Right forelimb (tissue), 1 donor: Measurements from ENCODE around the gene MCAT.

Experiments
- DNase-seq: peaks from one replicate; pipeline ENCODE4 v3.0.0-alpha.2; 2018

MCAT gene, protein sequence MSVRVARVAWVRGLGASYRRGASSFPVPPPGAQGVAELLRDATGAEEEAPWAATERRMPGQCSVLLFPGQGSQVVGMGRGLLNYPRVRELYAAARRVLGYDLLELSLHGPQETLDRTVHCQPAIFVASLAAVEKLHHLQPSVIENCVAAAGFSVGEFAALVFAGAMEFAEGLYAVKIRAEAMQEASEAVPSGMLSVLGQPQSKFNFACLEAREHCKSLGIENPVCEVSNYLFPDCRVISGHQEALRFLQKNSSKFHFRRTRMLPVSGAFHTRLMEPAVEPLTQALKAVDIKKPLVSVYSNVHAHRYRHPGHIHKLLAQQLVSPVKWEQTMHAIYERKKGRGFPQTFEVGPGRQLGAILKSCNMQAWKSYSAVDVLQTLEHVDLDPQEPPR

DNA sequence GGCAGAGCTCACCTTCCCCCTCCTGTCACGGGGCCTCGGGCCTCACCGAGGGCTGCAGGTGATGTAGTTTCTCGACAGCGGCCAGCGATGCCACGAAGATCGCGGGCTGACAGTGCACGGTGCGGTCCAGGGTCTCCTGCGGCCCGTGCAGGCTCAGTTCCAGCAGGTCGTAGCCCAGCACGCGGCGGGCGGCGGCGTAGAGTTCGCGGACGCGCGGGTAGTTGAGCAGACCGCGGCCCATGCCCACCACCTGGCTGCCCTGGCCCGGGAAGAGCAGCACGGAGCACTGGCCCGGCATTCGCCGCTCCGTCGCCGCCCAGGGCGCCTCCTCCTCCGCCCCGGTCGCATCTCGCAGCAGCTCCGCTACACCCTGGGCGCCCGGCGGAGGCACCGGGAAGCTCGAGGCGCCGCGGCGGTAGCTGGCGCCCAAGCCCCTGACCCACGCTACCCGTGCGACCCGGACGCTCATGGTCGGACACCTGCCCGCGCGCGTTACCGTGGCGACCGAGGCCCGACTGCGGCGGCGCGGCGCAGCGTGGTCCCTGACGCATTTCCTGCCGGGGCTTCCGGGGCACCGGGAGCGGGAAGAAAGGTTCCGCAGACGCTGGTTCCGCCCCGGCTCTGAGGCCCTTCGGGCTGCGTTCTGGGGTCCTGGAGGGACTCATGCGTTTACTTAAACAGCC, at the start of gene MCAT:
Gene MCAT, minus strand, starts transcription at position 519 of the 683 bp plus-strand sequence. Its CDS starts 50 bp downstream, at position 469.
- DNase-seq, result peak; percentile 91

DNA sequence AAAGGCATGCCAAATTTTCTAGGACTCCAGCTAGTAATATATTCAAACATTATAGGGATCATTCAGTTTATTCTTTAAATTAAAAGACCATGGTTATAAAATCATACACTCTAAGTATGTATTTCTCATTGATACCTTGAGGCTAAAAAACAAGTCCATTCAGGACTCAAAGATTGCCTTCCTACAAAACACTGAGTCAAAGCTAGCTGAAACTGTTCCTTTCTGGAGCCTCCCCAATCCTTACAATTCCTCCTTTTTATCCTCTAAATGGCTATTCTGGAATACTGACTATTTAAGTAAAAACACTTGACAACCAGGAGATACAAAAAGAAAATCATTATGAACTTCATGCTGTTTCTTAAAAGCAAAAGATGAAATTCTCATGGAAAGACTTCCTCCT, 48.6 kb upstream of the MCAT start:
- DNase-seq, result no peak

DNA sequence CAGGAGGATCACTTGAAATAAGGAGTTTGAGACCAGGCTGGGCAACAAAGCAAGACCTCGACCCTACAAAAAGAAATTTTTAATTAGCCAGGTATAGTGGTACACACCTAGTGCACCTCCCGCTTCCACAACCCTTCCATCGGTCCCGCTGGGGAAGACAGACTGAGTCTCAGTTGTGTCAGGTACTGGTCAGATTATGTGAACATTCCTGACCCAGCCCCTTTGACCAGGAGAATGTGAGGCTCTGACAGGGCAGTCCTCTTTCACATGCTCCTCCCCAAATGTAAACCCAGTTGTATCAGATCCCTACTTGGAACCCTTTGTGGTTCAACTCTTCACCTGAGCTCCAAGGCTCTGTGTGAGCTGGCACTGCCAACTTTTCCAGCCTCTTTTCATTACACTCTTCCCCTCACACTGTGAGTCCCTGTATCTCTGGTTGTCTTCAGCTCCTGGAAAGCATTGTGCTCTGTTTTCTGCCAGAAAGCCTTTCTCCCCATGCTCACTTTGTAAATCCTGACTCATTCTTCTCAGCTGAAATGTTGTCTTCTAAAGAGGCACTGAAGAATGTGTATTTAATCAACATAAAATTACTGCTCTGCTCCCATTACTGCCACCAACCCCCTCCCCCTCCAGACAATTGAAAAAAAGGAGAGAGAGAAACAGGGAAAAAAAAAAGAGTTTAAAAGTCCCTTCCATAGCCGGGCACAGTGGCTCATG, 45.8 kb upstream of the MCAT start:
- no peak for DNase-seq

DNA sequence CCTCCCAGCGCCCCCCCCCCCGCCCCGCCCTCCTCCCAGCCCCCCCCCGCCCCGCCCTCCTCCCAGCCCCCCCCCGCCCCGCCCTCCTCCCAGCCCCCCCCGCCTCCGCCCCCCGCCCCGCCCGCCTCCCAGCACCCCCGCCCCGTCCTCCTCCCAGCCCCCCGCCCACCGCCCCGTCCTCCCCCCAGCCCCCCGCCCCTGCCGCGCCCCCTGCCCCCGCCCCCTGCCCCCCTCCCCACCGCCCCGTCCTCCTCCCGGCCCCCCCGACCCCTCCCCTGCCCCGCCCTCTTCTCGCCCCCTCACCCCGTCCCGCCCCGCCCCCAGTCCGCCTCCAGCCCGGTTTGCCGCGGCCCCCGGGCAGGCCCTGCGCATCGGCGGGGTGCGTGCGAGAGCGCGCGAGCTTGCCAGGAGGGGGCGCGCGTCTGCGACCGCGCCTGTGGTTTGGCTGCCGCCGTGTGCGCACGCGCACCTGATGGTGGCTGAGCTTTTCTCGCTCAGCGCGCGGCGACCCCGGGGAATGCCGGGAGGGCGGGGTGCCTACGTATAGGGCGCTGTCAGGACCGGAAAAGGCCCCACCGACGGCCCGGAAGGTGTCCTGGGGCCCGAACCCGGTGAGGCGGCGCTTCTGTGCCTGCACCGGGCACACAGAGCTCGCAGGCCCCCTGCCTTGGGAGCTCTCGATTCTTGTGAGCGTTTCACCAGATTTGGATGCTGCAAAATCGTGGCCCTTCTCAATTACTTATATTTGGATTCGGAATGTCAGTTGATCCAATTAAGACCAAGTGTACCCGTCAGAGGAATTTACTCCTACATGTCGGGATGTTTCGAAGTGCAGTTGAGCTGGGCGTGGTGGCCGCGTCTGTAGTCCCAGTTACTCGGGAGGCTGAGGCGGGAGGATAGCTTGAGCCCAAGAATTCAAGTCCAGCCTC, 44.2 kb upstream of the MCAT start:
- peak; percentile 98 for DNase-seq

DNA sequence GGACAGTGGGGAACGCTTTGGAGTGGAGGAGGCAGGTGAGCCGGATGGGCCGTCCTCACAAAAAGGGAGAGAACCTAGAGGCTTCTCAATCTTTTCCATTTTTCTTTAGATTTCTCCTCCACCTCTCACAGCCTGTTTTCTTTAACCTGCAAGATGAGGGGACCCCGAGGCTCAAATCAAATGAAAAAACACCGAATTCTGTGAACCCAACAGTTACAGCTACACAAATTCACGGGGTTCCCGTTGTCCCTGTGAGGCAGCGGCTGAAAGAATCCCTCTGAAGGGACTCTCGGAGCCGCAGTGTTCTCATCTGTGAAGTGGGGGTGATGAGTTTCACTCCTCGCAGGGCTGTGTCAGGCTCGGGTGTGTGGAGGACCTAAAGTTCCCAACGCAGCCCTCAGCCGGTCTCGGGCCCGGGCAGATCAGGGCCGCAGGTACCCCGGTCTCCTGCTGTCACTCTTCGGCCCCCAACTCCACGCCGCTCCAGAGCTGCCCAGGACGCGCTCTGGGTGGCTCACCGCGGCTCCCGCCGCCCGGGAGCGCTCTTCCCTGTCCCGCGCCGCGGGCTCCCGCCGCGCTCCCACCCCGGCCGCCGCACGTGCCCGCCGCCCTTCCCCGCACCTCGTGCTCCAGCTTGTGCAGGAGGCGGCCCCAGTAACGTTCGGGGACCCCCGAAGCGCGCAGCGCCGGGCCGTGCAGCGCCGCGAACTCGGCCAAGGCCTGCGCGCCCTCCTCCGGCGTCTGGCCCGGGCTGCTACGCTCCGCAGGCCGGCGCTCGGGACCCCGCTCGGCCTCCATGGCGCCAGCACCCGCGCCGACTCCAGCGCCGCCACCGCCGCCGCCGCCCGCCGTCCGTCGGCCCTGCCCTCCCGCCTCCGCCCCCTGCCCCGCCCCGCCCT, 43.3 kb upstream of the MCAT start, which contains the start of gene TTLL12:
Gene TTLL12, minus strand, starts transcription at position 863 of the 899 bp plus-strand sequence. Its CDS starts 65 bp downstream, at position 798.
- DNase-seq, result peak; percentile 80

DNA sequence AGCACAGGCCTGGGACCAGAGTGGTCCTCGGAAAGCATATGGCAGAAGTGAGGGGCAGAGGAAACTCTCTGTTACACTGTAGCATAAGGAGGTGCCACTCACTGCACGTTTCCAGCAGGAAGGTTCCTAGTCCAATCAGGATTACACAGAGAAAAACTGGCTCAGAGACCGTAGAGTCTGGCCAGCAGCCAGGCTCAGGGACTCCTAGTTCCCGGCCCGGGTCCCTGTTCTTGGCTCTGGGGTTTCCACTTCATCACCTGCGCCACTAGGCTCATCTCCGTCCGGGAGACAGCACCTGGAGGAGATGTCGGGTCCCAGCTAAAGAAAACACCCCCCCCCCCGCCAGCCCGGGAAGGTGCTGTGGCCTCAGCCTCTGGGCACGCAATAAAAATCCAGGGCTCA, 42.7 kb upstream of the MCAT start:
- peak; percentile 66 for DNase-seq

DNA sequence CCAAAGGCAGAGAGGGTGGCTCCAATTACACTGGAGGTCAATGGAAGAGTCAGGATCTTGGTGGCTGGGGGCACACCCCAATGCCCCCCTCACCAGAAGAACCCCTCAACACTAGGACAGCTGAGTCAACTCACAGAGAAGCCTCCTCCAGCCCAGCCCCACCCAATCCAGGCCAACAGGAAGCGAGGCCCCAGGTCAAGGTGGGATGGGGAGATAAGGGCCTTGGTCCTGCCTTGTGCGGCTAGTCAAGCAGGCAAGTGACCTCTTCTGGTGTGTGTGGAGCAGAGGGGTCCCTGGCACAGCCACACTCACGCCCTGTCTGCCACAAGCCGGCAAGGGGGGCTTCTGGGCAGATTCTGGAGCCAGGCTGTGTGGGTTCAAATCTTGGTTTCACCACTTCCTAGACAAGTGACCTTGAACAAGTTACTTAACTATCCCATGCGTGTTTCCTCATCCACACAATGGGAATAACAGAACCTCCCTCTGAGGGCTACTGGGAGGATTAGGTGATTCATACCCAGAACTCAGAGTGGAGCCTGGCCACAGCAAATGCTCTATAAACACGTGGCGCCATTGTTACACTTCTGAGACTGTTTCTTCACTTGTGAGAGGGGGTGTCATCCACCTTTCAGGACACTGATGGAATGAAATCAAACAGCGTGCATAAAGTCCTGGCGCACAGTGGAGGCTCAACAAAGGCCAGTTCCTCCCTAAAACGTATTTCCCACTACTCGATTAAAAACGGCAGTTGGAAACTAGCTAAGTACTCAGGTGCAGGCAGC, 40.5 kb upstream of the MCAT start:
- DNase-seq, result no peak

DNA sequence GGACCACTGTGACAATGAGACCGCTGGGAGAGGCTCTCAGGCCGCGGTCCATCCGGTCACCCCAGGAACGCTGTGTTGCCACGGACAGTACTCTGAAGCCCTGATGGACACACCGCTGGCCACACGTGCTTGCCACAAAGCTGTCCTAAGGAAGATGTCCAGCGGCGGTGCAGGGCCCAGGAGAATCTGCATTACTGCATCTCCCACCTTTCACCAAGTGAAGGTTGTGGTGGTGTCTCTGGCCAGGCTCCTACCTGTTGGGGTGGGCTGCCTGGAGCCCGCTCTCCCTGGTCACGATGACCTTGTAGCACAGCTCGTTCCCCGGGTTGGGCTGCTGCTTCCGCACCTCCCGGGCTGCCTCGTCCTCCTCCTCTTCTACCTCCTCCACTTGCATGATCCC, 39.5 kb upstream of the MCAT start:
- DNase-seq, result no peak

DNA sequence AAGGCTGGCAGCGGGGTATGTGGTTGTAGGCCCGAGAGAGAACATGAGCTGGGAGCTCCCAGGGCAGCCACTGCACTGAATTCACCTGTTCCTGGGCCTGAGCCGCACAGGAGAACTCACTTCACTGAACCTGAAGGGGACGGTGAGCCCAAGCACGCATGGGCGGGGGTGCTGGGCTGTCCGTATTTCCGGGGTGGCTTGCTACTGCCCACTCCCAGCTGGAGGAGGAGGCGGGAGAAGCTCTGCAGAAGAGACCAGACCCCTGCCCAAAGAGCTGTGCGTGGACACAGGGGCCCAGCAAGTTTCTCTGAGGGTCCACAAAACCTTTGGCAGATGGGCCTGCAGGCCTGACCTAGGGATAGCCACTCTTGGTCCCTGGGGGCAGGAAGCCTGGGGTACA, 38.9 kb upstream of the MCAT start:
- DNase-seq, result no peak

DNA sequence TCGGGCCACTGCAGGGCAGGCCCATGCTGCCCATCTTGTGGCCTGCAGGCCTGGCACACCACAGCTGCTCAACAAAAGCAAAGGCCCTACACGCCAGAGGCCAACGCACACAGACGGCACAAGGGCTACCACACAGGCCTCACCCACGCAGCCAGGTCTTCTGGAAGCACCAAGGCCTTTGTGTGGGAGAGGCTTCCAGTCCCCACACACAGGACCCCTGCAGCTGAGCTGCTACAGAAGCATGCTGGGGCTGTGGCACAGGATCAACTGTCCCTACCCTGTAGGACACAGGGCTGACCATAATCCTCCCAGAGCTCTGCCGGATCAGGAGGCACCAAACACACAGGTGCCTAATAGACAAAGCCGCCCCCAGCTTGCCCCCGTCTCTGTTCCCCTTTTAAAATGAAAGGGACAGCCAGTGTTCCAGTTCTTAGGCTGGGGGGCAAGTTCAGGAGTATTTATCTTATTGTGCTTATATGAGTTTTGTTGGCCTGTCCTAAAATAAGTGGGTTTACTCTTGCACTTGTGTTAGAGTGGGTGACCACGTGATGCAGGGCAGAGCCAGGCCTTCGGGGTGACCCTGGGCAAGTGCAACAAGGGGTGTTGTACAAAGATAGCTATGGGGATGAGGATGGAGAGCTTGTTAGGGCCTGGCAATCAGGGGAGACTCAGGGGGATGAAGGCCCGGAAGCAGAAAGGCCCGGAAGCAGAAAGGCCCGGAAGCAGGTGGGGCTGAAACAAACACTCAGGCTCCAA, 38.3 kb upstream of the MCAT start:
- DNase-seq, result no peak

DNA sequence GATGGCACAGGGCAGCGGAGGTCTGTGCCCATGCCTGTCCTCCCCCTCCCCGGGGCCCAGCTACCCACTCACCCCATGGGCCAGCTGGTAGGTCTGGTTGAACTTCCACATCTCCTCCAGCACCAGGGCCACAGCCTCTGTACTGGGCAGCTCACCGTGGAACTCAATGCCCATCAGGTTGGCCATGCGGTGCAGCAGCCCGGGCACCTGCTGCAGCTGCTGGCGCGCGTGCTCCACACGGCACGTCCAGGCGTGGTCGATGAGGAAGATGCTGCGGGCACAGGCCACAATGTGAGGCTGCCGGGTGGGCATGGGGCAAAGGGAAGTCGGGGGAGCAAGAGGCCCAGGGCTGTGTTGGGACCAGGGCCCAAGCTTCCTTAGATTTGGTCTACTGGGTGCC, 37.5 kb upstream of the MCAT start:
- no peak for DNase-seq

DNA sequence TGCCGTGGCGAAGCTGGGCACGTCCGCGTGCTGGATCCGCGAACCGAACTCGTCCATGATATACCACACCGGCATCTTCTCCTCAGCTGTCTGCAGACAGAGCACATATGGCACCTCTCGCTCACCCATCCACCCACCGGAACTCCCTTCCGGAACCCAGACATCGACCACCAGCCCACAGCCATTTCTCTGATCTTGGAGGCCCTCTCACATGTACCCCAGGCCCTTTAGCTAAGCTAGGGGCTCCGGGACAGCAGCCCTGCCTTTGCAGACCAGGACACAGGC, 36.7 kb upstream of the MCAT start:
- no peak for DNase-seq

DNA sequence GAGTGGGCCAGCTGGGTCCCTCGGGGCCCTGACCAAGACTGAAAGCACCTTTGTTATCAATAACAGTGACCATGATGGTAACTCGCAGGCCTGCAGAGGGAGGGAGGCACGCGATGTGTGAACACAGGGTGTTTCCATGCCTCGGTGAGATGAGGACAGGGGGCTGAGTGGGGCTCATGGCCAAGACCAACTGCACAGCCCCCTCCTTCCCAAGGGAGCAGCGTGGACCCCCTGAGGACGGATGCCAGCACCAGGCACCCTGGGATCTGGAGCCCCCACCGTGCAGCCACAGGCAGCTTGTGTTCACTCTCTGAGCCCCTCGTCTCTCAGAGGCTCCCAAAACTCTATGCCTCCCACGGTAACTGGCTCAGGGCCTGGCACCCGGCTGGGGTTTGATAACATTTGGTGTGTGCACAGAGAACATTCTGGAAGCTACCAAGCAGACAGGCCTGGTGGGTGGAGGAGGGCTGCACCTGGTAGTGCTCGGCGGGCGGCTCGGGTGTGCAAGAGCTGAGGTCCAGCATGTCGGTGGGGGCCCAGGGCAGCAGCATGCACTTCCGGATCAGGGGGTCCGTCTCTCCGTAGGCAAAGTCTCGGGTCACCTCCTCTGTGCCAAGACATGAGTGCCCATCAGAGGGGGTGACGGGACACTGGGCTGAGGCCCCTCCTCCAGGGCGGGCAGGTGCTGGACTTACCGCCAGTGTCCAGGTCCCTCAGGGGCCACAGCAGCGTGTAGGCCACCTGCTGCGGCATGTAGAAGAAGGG, 36.1 kb upstream of the MCAT start:
- DNase-seq, result no peak

DNA sequence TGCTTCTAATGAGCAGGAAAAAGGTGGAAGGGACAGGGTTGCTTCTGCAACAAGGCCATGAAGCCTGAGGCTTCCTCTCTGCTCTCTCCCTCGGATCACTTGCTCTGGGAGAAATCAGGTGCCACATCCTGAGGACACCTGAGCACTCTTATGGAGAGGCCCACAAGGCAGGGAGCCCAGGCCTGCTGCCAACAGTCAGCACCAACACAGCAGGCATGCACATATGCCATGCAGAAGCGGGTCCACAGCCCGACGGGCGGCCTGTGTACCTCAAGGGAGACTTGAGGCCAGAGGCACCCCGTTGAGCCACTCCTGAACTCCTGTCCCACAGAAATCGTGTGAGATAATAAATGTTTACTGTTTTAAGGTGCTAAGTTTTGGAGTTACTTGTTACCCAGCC, 34.3 kb upstream of the MCAT start:
- no peak for DNase-seq

DNA sequence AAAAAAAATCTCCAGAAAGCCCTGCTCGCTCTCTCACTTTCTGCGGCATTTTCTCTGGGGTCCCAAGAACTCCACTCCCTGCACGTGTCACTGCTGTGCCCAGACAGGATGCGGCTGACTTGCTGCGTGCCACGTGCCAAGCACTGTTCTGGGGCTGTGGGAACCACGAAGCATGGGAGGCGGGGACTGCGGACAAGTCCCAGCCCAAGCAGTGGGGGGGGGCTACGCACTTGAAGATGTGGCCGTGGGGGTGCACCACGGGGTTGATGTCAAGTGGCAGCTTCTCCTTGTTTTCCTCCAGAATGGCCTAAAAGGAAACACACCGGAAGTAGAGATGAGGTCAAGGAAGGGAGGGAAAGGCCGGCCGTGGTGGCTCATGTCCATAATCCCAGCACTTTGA, 32.9 kb upstream of the MCAT start:
- no peak for DNase-seq

DNA sequence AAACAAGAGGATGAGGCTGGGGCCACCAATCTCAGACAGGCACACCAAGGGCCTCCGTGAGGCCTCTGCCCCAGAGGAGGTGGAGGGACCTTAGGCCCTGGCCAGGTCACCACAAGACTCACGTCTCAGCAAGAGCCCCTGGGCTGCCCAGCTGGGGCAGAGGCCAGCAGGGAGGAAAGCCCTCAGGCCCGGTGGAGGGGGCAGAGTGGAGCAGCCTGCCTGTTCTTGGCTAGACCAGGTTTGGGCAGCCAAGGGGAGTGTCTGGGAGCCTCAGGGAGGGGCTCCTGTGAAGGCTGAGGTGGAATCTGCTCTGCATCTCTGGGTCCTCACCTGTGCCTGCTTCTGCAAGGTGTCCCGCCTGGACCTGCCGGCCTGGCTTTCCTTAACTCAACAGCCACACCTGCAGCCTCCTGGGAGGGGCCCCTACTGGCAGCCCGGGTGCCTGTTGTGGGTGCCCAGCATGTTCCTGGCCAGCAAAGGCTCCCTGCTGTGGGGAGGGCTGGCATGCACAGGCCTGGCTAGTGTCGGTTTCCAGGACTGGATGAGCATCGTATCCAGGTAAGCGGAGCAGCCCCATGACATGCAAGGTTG, 31.8 kb upstream of the MCAT start:
- no peak for DNase-seq

DNA sequence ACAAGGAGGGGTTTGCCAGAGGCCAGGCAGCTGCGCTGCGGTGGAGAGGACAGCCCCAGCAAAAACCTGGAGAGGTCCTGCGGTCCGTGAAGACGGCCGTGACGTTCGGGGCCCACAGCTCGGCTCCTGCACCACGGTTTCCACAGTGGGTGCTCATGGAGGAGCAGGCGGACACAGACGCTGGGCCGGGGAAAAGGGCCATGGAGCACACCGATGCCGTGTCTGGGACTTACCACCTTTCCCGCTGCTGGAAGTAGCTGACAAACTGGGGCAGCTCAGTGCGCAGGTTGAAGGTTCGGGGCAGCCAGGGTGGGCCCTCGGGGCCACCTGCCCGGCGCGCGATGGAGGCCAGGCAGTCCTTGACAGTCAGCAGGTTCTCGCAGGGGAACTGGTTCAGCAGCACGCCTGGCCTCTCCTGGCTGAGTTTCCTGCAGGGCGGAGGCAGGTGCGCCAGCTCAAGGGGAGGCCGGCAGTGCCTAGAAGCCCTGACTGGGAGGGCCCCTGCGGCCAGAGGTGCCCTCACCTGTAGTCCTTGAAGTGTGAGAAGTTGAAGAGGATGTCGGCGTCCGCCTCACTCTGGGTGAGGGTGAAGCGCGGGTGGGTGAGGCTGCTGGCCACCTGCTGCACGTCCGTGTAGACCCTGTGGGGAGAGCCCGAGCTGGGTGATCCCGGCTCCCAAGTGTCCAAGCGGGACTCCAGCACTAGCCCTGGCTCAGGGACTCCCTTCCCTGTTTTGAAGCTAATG, 30.9 kb upstream of the MCAT start:
- no peak for DNase-seq

DNA sequence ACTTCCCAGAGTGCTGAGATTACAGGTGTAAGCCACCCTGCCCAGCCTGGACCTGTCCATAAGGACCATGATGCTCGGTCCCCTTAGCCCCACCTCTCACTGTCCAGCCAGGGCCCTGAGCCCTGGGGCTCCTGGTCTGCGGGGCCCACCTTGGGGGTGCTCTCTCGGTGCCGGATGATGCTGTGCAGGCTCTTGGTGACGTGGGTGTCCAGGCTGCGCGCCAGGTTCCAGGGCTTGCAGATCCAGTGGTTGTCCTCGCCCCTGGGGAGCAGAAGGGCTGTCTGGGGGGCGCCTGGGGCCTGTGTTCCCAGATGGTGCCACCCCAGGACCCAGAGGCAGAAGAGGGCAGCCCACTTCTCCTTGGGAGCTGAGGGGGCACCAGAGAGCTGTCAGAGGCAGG, 30.4 kb upstream of the MCAT start:
- DNase-seq, result no peak
